ENCODE measurements around the gene ADAMTS4. TPM values are rescaled to one million over a fixed set of nuclear protein-coding genes. Genes with fewer than 3 reads are reported as not detected.

The ADAMTS4 gene
- total RNA-seq, 1 donor from 2014 or later, result 1.3 TPM

DNA sequence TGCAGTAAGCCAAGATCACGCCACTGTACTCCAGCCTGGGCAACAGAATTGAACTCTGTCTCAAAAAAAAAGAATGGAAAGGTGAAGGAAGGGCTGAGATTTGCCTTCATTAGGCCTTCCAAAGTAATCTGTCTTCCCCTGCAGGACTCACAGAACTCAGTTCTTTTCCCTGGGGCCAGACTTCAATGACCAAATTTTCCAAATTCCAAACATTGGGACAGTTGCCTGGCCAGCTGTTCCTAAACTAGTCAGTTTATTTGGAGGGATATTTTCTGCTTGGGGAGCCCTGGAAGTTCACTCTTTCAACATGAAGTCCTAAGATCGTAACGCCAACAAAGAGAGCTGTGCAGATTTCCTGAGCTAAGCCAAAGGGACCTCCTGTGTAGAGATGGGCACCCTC, 61.0 kb downstream of the ADAMTS4 start:
- ATAC-seq, result no peak

Other genes starting within 250 kb of the ADAMTS4 start
- gene ITLN2, start 244.2 kb downstream of the ADAMTS4 start, total RNA-seq, result 0.16 TPM
- 137 TPM for gene F11R, start 177.9 kb downstream of the ADAMTS4 start, total RNA-seq
- 67.9 TPM for gene TSTD1, start 160.1 kb downstream of the ADAMTS4 start, total RNA-seq
- 25.2 TPM for gene USF1, start 153.1 kb downstream of the ADAMTS4 start, total RNA-seq
- 6.0 TPM for gene ARHGAP30, start 129.2 kb downstream of the ADAMTS4 start, total RNA-seq
- gene NECTIN4, start 109.5 kb downstream of the ADAMTS4 start, total RNA-seq, result 115 TPM
- gene KLHDC9, start 100.7 kb downstream of the ADAMTS4 start, total RNA-seq, result 4.5 TPM
- 46.2 TPM for gene PFDN2, start 81.0 kb downstream of the ADAMTS4 start, total RNA-seq
- gene NIT1, start 80.9 kb downstream of the ADAMTS4 start, total RNA-seq, result 26.4 TPM
- 24.9 TPM for gene DEDD, start 66.4 kb downstream of the ADAMTS4 start, total RNA-seq
- gene UFC1, start 45.1 kb downstream of the ADAMTS4 start, total RNA-seq, result 76.7 TPM
- 15.6 TPM for gene USP21, start 39.6 kb downstream of the ADAMTS4 start, total RNA-seq
- 10.4 TPM for gene PPOX, start 32.6 kb downstream of the ADAMTS4 start, total RNA-seq
- 17.7 TPM for gene B4GALT3, start 21.5 kb downstream of the ADAMTS4 start, total RNA-seq
- gene NDUFS2, start 3.3 kb upstream of the ADAMTS4 start, total RNA-seq, result 56.4 TPM
- gene FCER1G, start 16.2 kb upstream of the ADAMTS4 start, total RNA-seq, result 0.76 TPM
- not detected for gene APOA2, start 24.6 kb upstream of the ADAMTS4 start, total RNA-seq
- gene TOMM40L, start 27.0 kb upstream of the ADAMTS4 start, total RNA-seq, result 11.4 TPM
- gene NR1I3, start 39.1 kb upstream of the ADAMTS4 start, total RNA-seq, result not detected
- gene PCP4L1, start 59.7 kb upstream of the ADAMTS4 start, total RNA-seq, result 29.3 TPM
- gene MPZ, start 110.9 kb upstream of the ADAMTS4 start, total RNA-seq, result 1.4 TPM
- 185 TPM for gene SDHC, start 115.3 kb upstream of the ADAMTS4 start, total RNA-seq
- gene CFAP126, start 168.8 kb upstream of the ADAMTS4 start, total RNA-seq, result not detected

All from esophagus mucosa (tissue), 1 donor.